ENCODE measurements around the gene PPIL1.

- TF ChIP-seq POLR2AphosphoS5 (IDR thresholded peaks at IDR 0.05; ENCODE audit: low read depth, low read length): no peak
- TF ChIP-seq SIN3A (IDR thresholded peaks at IDR 0.05; ENCODE audit: borderline replicate concordance, insufficient read depth, low read length): no peak
- no peak for TF ChIP-seq REST (IDR thresholded peaks at IDR 0.05; ENCODE audit: insufficient read depth in 1 of 2, low read depth in 2 of 2, low read length in 2 of 2)
- TF ChIP-seq TAF1 (IDR thresholded peaks at IDR 0.05; ENCODE audit: borderline replicate concordance, insufficient read depth, low read length): no peak
- TF ChIP-seq FOXP2 (optimal IDR thresholded peaks at IDR 0.05; ENCODE audit: borderline replicate concordance, extremely low read depth, extremely low read length, insufficient read depth): no peak
These were observed 42.3 kb downstream of the PPIL1 start for GRCh38 chr6:36832313-36832712.

All from PFSK-1 (cell line).